Activated CD4-positive, alpha-beta T cell treated with anti-CD3 and anti-CD28 coated beads, Interleukin-10, Interleukin-2, amounts not matched to agents 100 ng/mL and 50 ng/mL, durations not matched to agents 16 hours and 8 hours (primary cell): Measurements from ENCODE around the gene SSB.
"Not testable (repeated sequence)": the region's sequence is repeated elsewhere in the genome, so short reads cannot be mapped to it uniquely, and the experiment has no call there.

ENCODE experiments used
- DNase-seq: peaks from one replicate; pipeline ENCODE4 v3.0.0-alpha.2; 2020

Gene SSB

GRCh38 chr2:169790581-169790980, 8.1 kb upstream of the SSB start:
- DNase-seq, result no peak

GRCh38 chr2:169795181-169795580, 3.5 kb upstream of the SSB start:
- no peak for DNase-seq

- DNase-seq, result no peak
Observed at GRCh38 chr2:169796441-169796840, 2.2 kb upstream of the SSB start.

- no peak for DNase-seq
Observed at GRCh38 chr2:169797601-169798000, 1.1 kb upstream of the SSB start.

GRCh38 chr2:169798397-169798717, 314 bp upstream of the SSB start:
- no peak for DNase-seq

- DNase-seq, result no peak
Observed at GRCh38 chr2:169803480-169803879, 4.8 kb downstream of the SSB start.

GRCh38 chr2:169806586-169806985, 7.9 kb downstream of the SSB start:
- no peak for DNase-seq

- DNase-seq, result no peak
Observed at GRCh38 chr2:169808221-169808620, 9.6 kb downstream of the SSB start.

- no peak for DNase-seq
Observed at GRCh38 chr2:169815849-169816248, 17.2 kb downstream of the SSB start.

GRCh38 chr2:169816961-169817360, 18.3 kb downstream of the SSB start:
- DNase-seq, result not testable (repeated sequence)

- not testable (repeated sequence) for DNase-seq
Observed at GRCh38 chr2:169817369-169817768, 18.7 kb downstream of the SSB start.

GRCh38 chr2:169818241-169818640, 19.6 kb downstream of the SSB start:
- no peak for DNase-seq

GRCh38 chr2:169819106-169819505, 20.4 kb downstream of the SSB start:
- no peak for DNase-seq

- peak; percentile 42 for DNase-seq
Observed at GRCh38 chr2:169820101-169820500, 21.4 kb downstream of the SSB start.

- DNase-seq, result no peak
Observed at GRCh38 chr2:169822036-169822435, 23.4 kb downstream of the SSB start.

GRCh38 chr2:169822785-169823392, 24.2 kb downstream of the SSB start:
- DNase-seq, result no peak

GRCh38 chr2:169823996-169824372, 25.3 kb downstream of the SSB start:
- DNase-seq, result no peak

- DNase-seq, result peak; percentile 89
Observed at GRCh38 chr2:169824373-169825333, 26.0 kb downstream of the SSB start, which contains the start of gene METTL5. TSS of gene METTL5 (minus strand) at chr2:169824905. CDS start at chr2:169824597, 308 bp downstream.

- DNase-seq, result peak; percentile 94
Observed at GRCh38 chr2:169827272-169828140, 28.8 kb downstream of the SSB start, which contains the start of gene UBR3. TSS of gene UBR3 (plus strand) at chr2:169827454. CDS start at chr2:169827508, 54 bp downstream.

- peak; percentile 63 for DNase-seq
Observed at GRCh38 chr2:169828141-169828811, 29.6 kb downstream of the SSB start.

GRCh38 chr2:169834401-169834800, 35.7 kb downstream of the SSB start:
- no peak for DNase-seq

GRCh38 chr2:169838743-169839489, 40.2 kb downstream of the SSB start:
- DNase-seq, result no peak
